Duodenal mucosa (tissue), 2 donors: ENCODE results near the gene ASPHD1.
"Not testable (repeated sequence)": the region's sequence is repeated elsewhere in the genome, so short reads cannot be mapped to it uniquely, and the experiment has no call there.

Experiments
- H3K27ac ChIP-seq: one replicate; pipeline ENCODE4 v1.7.0; 2013; ENCODE audit warnings: low read depth, low read length
- H3K27me3 ChIP-seq, 2 donors: one replicate each; pipeline ENCODE4 v1.7.0; 2013; ENCODE audit warnings: low read length in 2 of 2, control low read depth in 1 of 2; ENCODE audit not compliant: insufficient read depth in 2 of 2, control insufficient read depth in 1 of 2
- H3K36me3 ChIP-seq, 2 donors: one replicate each; pipeline ENCODE4 v1.7.0; 2013; ENCODE audit warnings: low read length in 2 of 2, control low read depth in 1 of 2; ENCODE audit not compliant: insufficient read depth in 2 of 2, control insufficient read depth in 1 of 2
- H3K4me1 ChIP-seq, 2 donors: one replicate each; pipeline ENCODE4 v1.7.0; 2013; ENCODE audit warnings: low read length in 2 of 2, control low read depth in 1 of 2; ENCODE audit not compliant: insufficient read depth in 2 of 2, control insufficient read depth in 1 of 2
- H3K4me3 ChIP-seq, 2 donors: one replicate each; pipeline ENCODE4 v1.7.0; 2013; ENCODE audit warnings: low read length in 2 of 2, low read depth in 1 of 2
- H3K9ac ChIP-seq, 2 donors: one replicate each; pipeline ENCODE4 v1.7.0; 2013; ENCODE audit warnings: low read length in 2 of 2, low read depth in 1 of 2
- H3K9me3 ChIP-seq, 2 donors: one replicate each; pipeline ENCODE4 v1.7.0; 2013; ENCODE audit warnings: low read length in 2 of 2, control low read depth in 1 of 2; ENCODE audit not compliant: control insufficient read depth in 1 of 2

The ASPHD1 gene

GRCh38 chr16:29927070-29927905 is 27.0 kb downstream of the ASPHD1 start:
- Histone ChIP-seq H3K4me3 (peak overlapping the region; percentile 94), H3K27me3 (no peaks in the 10 kb centered on the region), H3K4me1 (peaks cover 19 to 24% of the 10 kb centered on the region in 2 donors), H3K9ac (peak overlapping the region; percentile 68 to 83), H3K36me3 (peaks cover 0 to 8% of the 10 kb centered on the region in 2 donors), H3K27ac (no peak overlapping the region), H3K9me3 (no peaks in the 10 kb centered on the region)

GRCh38 chr16:29931750-29932149 is 31.5 kb downstream of the ASPHD1 start:
- not testable (repeated sequence) for H3K9ac ChIP-seq, H3K27ac ChIP-seq, H3K36me3 ChIP-seq, H3K27me3 ChIP-seq, H3K4me3 ChIP-seq, H3K4me1 ChIP-seq, H3K9me3 ChIP-seq

- no peak overlapping the region for H3K9ac ChIP-seq
- no peaks in the 10 kb centered on the region for H3K27me3 ChIP-seq
- no peaks in the 10 kb centered on the region for H3K36me3 ChIP-seq
- no peak overlapping the region for H3K4me3 ChIP-seq
- H3K9me3 ChIP-seq = peaks cover 3 to 5% of the 10 kb centered on the region in 2 donors
- H3K4me1 ChIP-seq = peaks cover 12 to 18% of the 10 kb centered on the region in 2 donors
- H3K27ac ChIP-seq = no peak overlapping the region
Measured at GRCh38 chr16:29940656-29941055, 40.4 kb downstream of the ASPHD1 start.

- H3K4me1 ChIP-seq = peaks cover 12 to 18% of the 10 kb centered on the region in 2 donors
- peak overlapping the region in 1 of 2 donors; percentile 9 for H3K4me3 ChIP-seq
- no peak overlapping the region for H3K9ac ChIP-seq
- H3K9me3 ChIP-seq = peaks cover 3 to 5% of the 10 kb centered on the region in 2 donors
- H3K27me3 ChIP-seq = no peaks in the 10 kb centered on the region
- H3K27ac ChIP-seq = peak overlapping the region; percentile 76
- no peaks in the 10 kb centered on the region for H3K36me3 ChIP-seq
Measured at GRCh38 chr16:29943846-29944799, 43.8 kb downstream of the ASPHD1 start.

GRCh38 chr16:29947897-29948296 is 47.6 kb downstream of the ASPHD1 start:
- Histone ChIP-seq H3K27ac (no peak overlapping the region), H3K9me3 (no peaks in the 10 kb centered on the region), H3K4me1 (peaks cover 12 to 18% of the 10 kb centered on the region in 2 donors), H3K4me3 (no peak overlapping the region), H3K36me3 (no peaks in the 10 kb centered on the region), H3K27me3 (no peaks in the 10 kb centered on the region), H3K9ac (no peak overlapping the region)

- H3K9ac ChIP-seq = no peak overlapping the region
- no peak overlapping the region for H3K4me3 ChIP-seq
- no peaks in the 10 kb centered on the region for H3K36me3 ChIP-seq
- no peaks in the 10 kb centered on the region for H3K4me1 ChIP-seq
- no peaks in the 10 kb centered on the region for H3K9me3 ChIP-seq
- H3K27ac ChIP-seq = no peak overlapping the region
- H3K27me3 ChIP-seq = no peaks in the 10 kb centered on the region
Measured at GRCh38 chr16:29950806-29951461, 50.6 kb downstream of the ASPHD1 start.

GRCh38 chr16:29951625-29952365 is 51.5 kb downstream of the ASPHD1 start:
- Histone ChIP-seq H3K27me3 (no peaks in the 10 kb centered on the region), H3K4me3 (no peak overlapping the region), H3K36me3 (no peaks in the 10 kb centered on the region), H3K4me1 (no peaks in the 10 kb centered on the region), H3K9ac (no peak overlapping the region), H3K27ac (no peak overlapping the region), H3K9me3 (no peaks in the 10 kb centered on the region)
